Measurements from ENCODE around the gene BTN3A1. TPM values are rescaled to one million over a fixed set of nuclear protein-coding genes. Genes with fewer than 3 reads are reported as not detected.

BTN3A1 gene
- total RNA-seq, 1 donor from 2014 or later, result 61.7 TPM

Other genes with a start within 250 kb of the BTN3A1 start
- gene BTN3A2, start 37.1 kb upstream of the BTN3A1 start, total RNA-seq, result 65.3 and 81.6 TPM in 2 replicates
- 77.5 and 79.9 TPM in 2 replicates for gene BTN2A2, start 19.2 kb upstream of the BTN3A1 start, total RNA-seq
- 51.9 and 54.1 TPM in 2 replicates for gene BTN3A3, start 38.2 kb downstream of the BTN3A1 start, total RNA-seq
- gene BTN2A1, start 55.7 kb downstream of the BTN3A1 start, total RNA-seq, result 39.7 and 45.1 TPM in 2 replicates
- 0.18 and 0.46 TPM in 2 replicates for gene BTN1A1, start 98.0 kb downstream of the BTN3A1 start, total RNA-seq
- 74.5 and 82.2 TPM in 2 replicates for gene HMGN4, start 136.1 kb downstream of the BTN3A1 start, total RNA-seq
- gene ABT1, start 194.7 kb downstream of the BTN3A1 start, total RNA-seq, result 30.7 and 30.8 TPM in 2 replicates